HepG2 (cell line): ENCODE data around the gene ACAD11. TPM values are rescaled to one million over a fixed set of nuclear protein-coding genes. Genes with fewer than 3 reads are reported as not detected.

Experiments
- CC2D1A ChIP-seq: sonication (generic); formaldehyde crosslinking; IDR thresholded peaks from 2 replicates; pipeline ENCODE4 v1.8.1; 2023; ENCODE audit warnings: mild to moderate bottlenecking, missing genetic modification reagents
- FOXA1 ChIP-seq, 2 experiments: fragments of 450-650 bp in 1 of 2; sonication (generic) in 1 of 2; formaldehyde crosslinking in 1 of 2; IDR thresholded peaks; 2 replicates each; pipeline versions ENCODE4 v1.4.0 to v1.6.1; 2016 to 2020; ENCODE audit warnings: missing genetic modification reagents in 1 of 2
- FOXJ3 ChIP-seq: sonication (generic); formaldehyde crosslinking; IDR thresholded peaks from 2 replicates; pipeline ENCODE4 v1.4.0; 2020; ENCODE audit warnings: missing genetic modification reagents, mild to moderate bottlenecking, borderline replicate concordance
- HIVEP1 ChIP-seq: sonication (generic); formaldehyde crosslinking; IDR thresholded peaks from 2 replicates; pipeline ENCODE4 v1.4.0; 2020; ENCODE audit warnings: mild to moderate bottlenecking, missing genetic modification reagents
- IKZF4 ChIP-seq: sonication (generic); formaldehyde crosslinking; IDR thresholded peaks from 2 replicates; pipeline ENCODE4 v1.5.1; 2020; ENCODE audit warnings: borderline replicate concordance, mild to moderate bottlenecking, low read depth, missing genetic modification reagents; ENCODE audit errors: not compliant biosample characterization
- MBNL3 ChIP-seq: fragments of 250-450 bp; sonication (Bioruptor Pico); conservative IDR thresholded peaks from 2 replicates; pipeline ENCODE4 v1.8.0; 2022; ENCODE audit warnings: mild to moderate bottlenecking, inconsistent platforms
- PBX2 ChIP-seq: IDR thresholded peaks from 2 replicates; pipeline ENCODE4 v1.6.1; 2016; ENCODE audit warnings: control low read depth
- SP4 ChIP-seq: sonication (generic); formaldehyde crosslinking; IDR thresholded peaks from 2 replicates; pipeline ENCODE4 v1.8.1; 2023; ENCODE audit warnings: mild to moderate bottlenecking, missing genetic modification reagents
- TRAFD1 ChIP-seq: sonication (generic); formaldehyde crosslinking; IDR thresholded peaks from 2 replicates; pipeline ENCODE4 v1.5.1; 2020; ENCODE audit warnings: missing genetic modification reagents, mild to moderate bottlenecking, borderline replicate concordance
- ZFP62 ChIP-seq: sonication (generic); formaldehyde crosslinking; IDR thresholded peaks from 2 replicates; pipeline ENCODE4 v1.4.0; 2020; ENCODE audit warnings: missing genetic modification reagents
- ZNF263 ChIP-seq: sonication (generic); formaldehyde crosslinking; IDR thresholded peaks from 2 replicates; pipeline ENCODE4 v1.4.0; 2020; ENCODE audit warnings: missing genetic modification reagents
- ZNF383 ChIP-seq: sonication (generic); formaldehyde crosslinking; IDR thresholded peaks from 2 replicates; pipeline ENCODE4 v1.4.0; 2020; ENCODE audit warnings: missing genetic modification reagents, mild to moderate bottlenecking, borderline replicate concordance
- ZNF709 ChIP-seq: sonication (generic); formaldehyde crosslinking; IDR thresholded peaks from 2 replicates; pipeline ENCODE4 v1.5.0; 2020; ENCODE audit warnings: mild to moderate bottlenecking, missing genetic modification reagents
- ZSCAN12 ChIP-seq: sonication (generic); formaldehyde crosslinking; IDR thresholded peaks from 2 replicates; pipeline ENCODE4 v1.9.0; 2021; ENCODE audit warnings: mild to moderate bottlenecking, missing genetic modification reagents
- polyA plus RNA-seq, 8 experiments: library from polyadenylated mRNA; depleted of rRNA in 3 of 8; stranded (reverse) in 7 of 8; unstranded in 1 of 8; fragments of >200 nt; fragmentation: Illumina TruSeq in 4 of 8; extraction: Trizol in 4 of 8; gene quantifications; 2 replicates each; pipeline versions ENCODE4 v1.2.1 to v1.2.3, GENCODE V29; 2011 to 2016; ENCODE audit warnings: low read depth in 4 of 8, missing spikeins in 1 of 8, mixed read lengths in 1 of 8; ENCODE audit not compliant: insufficient read depth in 1 of 8
- total RNA-seq, 5 experiments: library from RNA; depleted of rRNA; stranded (reverse); fragments of >200 nt; fragmentation: Illumina TruSeq; extraction: Trizol; gene quantifications; 2 replicates each; pipeline ENCODE4 v1.2.3, GENCODE V29; 2016; ENCODE audit warnings: low read depth in 1 of 5
- TF ChIP-seq, protein P1 (sequence below): sonication (generic); formaldehyde crosslinking; IDR thresholded peaks from 2 replicates; pipeline ENCODE4 v1.4.0; 2020; ENCODE audit warnings: missing genetic modification reagents, borderline replicate concordance
- TF ChIP-seq, protein P2 (sequence below): sonication (generic); formaldehyde crosslinking; IDR thresholded peaks from 2 replicates; pipeline ENCODE4 v1.5.1; 2020; ENCODE audit warnings: mild to moderate bottlenecking, missing genetic modification reagents, moderate library complexity

ACAD11 gene
- total and polyA plus RNA-seq, 2 of the 13 experiments (the other 11 are each of a cell fraction or from before 2014, with no cell fraction given), result 30.6 to 56.9 TPM

GRCh38 chr3:132660052-132660810, 622 bp upstream of the ACAD11 start, which contains the start of gene UBA5 (continued):
- TF ChIP-seq, protein P1, sequence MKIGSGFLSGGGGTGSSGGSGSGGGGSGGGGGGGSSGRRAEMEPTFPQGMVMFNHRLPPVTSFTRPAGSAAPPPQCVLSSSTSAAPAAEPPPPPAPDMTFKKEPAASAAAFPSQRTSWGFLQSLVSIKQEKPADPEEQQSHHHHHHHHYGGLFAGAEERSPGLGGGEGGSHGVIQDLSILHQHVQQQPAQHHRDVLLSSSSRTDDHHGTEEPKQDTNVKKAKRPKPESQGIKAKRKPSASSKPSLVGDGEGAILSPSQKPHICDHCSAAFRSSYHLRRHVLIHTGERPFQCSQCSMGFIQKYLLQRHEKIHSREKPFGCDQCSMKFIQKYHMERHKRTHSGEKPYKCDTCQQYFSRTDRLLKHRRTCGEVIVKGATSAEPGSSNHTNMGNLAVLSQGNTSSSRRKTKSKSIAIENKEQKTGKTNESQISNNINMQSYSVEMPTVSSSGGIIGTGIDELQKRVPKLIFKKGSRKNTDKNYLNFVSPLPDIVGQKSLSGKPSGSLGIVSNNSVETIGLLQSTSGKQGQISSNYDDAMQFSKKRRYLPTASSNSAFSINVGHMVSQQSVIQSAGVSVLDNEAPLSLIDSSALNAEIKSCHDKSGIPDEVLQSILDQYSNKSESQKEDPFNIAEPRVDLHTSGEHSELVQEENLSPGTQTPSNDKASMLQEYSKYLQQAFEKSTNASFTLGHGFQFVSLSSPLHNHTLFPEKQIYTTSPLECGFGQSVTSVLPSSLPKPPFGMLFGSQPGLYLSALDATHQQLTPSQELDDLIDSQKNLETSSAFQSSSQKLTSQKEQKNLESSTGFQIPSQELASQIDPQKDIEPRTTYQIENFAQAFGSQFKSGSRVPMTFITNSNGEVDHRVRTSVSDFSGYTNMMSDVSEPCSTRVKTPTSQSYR (CRISPR knock-in tag), result 0 out of 2 replicates have a peak, but pooled peaks have one; percentile 12
- no peak for TF ChIP-seq FOXJ3 (CRISPR knock-in tag)
- TF ChIP-seq FOXA1 (IDR thresholded peaks at IDR 0.05), result no peak
- TF ChIP-seq FOXA1 (CRISPR knock-in tag; IDR thresholded peaks at IDR 0.05), result no peak
- TF ChIP-seq ZNF263 (CRISPR knock-in tag), result peak; percentile 35; the same call in 1 of the 2 replicates
- no peak for TF ChIP-seq ZNF383
- peak; percentile 14 for TF ChIP-seq IKZF4 (CRISPR knock-in tag)
- TF ChIP-seq PBX2 (CRISPR knock-in tag), result no peak
- TF ChIP-seq, protein P2, sequence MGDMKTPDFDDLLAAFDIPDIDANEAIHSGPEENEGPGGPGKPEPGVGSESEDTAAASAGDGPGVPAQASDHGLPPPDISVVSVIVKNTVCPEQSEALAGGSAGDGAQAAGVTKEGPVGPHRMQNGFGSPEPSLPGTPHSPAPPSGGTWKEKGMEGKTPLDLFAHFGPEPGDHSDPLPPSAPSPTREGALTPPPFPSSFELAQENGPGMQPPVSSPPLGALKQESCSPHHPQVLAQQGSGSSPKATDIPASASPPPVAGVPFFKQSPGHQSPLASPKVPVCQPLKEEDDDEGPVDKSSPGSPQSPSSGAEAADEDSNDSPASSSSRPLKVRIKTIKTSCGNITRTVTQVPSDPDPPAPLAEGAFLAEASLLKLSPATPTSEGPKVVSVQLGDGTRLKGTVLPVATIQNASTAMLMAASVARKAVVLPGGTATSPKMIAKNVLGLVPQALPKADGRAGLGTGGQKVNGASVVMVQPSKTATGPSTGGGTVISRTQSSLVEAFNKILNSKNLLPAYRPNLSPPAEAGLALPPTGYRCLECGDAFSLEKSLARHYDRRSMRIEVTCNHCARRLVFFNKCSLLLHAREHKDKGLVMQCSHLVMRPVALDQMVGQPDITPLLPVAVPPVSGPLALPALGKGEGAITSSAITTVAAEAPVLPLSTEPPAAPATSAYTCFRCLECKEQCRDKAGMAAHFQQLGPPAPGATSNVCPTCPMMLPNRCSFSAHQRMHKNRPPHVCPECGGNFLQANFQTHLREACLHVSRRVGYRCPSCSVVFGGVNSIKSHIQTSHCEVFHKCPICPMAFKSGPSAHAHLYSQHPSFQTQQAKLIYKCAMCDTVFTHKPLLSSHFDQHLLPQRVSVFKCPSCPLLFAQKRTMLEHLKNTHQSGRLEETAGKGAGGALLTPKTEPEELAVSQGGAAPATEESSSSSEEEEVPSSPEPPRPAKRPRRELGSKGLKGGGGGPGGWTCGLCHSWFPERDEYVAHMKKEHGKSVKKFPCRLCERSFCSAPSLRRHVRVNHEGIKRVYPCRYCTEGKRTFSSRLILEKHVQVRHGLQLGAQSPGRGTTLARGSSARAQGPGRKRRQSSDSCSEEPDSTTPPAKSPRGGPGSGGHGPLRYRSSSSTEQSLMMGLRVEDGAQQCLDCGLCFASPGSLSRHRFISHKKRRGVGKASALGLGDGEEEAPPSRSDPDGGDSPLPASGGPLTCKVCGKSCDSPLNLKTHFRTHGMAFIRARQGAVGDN, result peak; percentile 88
- no peak for TF ChIP-seq ZSCAN12 (CRISPR knock-in tag)
- no peak for TF ChIP-seq TRAFD1 (CRISPR knock-in tag)
- TF ChIP-seq CC2D1A, result no peak
- no peak for TF ChIP-seq MBNL3
- TF ChIP-seq ZNF709 (CRISPR knock-in tag), result no peak; the same call in 1 of the 2 replicates
- 0 out of 2 replicates have a peak, but pooled peaks have one; percentile 40 for TF ChIP-seq SP4 (CRISPR knock-in tag)
- TF ChIP-seq HIVEP1 (CRISPR knock-in tag), result no peak; the same call in 1 of the 2 replicates
- TF ChIP-seq ZFP62, result no peak
